Liver (tissue), 3 donors: ENCODE results near the gene FANCL.

ENCODE experiments used
- FOXA1 ChIP-seq: IDR thresholded peaks from 2 replicates; pipeline ENCODE4 v1.6.1; 2016; ENCODE audit warnings: antibody characterized with exemption
- GABPA ChIP-seq, 2 donors: IDR thresholded peaks in 1 of 2; conservative IDR thresholded peaks in 1 of 2; 2 replicates each; pipeline ENCODE4 v1.6.1; 2016; ENCODE audit warnings: antibody characterized with exemption in 2 of 2, mild to moderate bottlenecking in 1 of 2, moderate library complexity in 1 of 2
- TF ChIP-seq, protein P1 (sequence below): fragments of 150-350 bp; IDR thresholded peaks from 2 replicates; pipeline ENCODE4 v1.5.1; 2017; ENCODE audit warnings: improper control_type of control experiment, low read depth, low read length; ENCODE audit not compliant: missing input control
- TF ChIP-seq, protein P2 (sequence below): IDR thresholded peaks from 2 replicates; pipeline ENCODE4 v1.6.1; 2016; ENCODE audit warnings: antibody characterized with exemption
- TF ChIP-seq, protein P3 (sequence below): IDR thresholded peaks from 2 replicates; pipeline ENCODE4 v1.6.1; 2016; ENCODE audit warnings: antibody characterized with exemption, mild to moderate bottlenecking
- donor health status: healthy.
- donor health status: healthy.

DNA sequence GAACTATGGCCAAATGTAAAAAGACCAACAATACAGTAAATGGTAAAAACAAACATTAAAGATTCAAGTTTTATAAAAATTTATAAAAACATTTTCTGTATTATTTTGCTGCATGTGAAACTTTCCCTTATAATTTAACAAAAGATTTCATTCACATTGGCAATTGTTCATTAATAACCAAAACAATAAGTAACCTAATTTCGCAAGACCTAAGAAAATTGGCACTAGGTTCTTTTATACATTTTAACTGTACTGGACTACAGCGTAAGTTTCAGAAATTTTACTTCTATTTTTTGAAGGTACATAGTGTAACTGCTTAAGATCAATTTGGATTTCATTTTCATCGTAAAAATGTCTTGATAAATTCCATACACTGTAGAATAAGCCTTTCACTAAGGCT lies 77.2 kb downstream of the FANCL start:
- TF ChIP-seq, protein P1, sequence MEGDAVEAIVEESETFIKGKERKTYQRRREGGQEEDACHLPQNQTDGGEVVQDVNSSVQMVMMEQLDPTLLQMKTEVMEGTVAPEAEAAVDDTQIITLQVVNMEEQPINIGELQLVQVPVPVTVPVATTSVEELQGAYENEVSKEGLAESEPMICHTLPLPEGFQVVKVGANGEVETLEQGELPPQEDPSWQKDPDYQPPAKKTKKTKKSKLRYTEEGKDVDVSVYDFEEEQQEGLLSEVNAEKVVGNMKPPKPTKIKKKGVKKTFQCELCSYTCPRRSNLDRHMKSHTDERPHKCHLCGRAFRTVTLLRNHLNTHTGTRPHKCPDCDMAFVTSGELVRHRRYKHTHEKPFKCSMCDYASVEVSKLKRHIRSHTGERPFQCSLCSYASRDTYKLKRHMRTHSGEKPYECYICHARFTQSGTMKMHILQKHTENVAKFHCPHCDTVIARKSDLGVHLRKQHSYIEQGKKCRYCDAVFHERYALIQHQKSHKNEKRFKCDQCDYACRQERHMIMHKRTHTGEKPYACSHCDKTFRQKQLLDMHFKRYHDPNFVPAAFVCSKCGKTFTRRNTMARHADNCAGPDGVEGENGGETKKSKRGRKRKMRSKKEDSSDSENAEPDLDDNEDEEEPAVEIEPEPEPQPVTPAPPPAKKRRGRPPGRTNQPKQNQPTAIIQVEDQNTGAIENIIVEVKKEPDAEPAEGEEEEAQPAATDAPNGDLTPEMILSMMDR = no peak
- TF ChIP-seq, protein P2, sequence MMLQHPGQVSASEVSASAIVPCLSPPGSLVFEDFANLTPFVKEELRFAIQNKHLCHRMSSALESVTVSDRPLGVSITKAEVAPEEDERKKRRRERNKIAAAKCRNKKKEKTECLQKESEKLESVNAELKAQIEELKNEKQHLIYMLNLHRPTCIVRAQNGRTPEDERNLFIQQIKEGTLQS = no peak
- TF ChIP-seq GABPA (IDR thresholded peaks at IDR 0.05 in 1 of 2, conservative IDR thresholded peaks at IDR 0.05 in 1 of 2) = no peak
- TF ChIP-seq, protein P3, sequence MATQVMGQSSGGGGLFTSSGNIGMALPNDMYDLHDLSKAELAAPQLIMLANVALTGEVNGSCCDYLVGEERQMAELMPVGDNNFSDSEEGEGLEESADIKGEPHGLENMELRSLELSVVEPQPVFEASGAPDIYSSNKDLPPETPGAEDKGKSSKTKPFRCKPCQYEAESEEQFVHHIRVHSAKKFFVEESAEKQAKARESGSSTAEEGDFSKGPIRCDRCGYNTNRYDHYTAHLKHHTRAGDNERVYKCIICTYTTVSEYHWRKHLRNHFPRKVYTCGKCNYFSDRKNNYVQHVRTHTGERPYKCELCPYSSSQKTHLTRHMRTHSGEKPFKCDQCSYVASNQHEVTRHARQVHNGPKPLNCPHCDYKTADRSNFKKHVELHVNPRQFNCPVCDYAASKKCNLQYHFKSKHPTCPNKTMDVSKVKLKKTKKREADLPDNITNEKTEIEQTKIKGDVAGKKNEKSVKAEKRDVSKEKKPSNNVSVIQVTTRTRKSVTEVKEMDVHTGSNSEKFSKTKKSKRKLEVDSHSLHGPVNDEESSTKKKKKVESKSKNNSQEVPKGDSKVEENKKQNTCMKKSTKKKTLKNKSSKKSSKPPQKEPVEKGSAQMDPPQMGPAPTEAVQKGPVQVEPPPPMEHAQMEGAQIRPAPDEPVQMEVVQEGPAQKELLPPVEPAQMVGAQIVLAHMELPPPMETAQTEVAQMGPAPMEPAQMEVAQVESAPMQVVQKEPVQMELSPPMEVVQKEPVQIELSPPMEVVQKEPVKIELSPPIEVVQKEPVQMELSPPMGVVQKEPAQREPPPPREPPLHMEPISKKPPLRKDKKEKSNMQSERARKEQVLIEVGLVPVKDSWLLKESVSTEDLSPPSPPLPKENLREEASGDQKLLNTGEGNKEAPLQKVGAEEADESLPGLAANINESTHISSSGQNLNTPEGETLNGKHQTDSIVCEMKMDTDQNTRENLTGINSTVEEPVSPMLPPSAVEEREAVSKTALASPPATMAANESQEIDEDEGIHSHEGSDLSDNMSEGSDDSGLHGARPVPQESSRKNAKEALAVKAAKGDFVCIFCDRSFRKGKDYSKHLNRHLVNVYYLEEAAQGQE = no peak
- TF ChIP-seq FOXA1 = no peak
